ENCODE data around the gene TUSC7.

DNA sequence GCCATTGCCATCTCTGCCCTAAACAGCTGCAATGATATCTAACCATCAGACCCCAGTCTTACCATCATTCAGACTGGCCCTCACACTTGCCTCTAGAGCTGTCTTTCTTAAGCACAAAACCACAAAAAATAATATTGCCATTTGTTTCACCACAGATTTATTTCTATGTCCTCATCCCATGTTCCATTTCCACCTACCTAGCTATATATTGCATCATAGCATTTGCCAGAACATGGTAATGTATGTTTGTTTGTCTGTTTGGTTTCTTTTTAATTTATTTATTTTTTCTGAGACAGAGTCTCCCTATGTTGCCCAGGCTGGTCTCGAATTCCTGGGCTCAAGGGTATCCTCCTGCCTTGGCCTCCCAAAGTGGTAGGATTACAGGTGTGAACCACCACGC, 18.5 kb upstream of the TUSC7 start:
- TF ChIP-seq, protein P1, sequence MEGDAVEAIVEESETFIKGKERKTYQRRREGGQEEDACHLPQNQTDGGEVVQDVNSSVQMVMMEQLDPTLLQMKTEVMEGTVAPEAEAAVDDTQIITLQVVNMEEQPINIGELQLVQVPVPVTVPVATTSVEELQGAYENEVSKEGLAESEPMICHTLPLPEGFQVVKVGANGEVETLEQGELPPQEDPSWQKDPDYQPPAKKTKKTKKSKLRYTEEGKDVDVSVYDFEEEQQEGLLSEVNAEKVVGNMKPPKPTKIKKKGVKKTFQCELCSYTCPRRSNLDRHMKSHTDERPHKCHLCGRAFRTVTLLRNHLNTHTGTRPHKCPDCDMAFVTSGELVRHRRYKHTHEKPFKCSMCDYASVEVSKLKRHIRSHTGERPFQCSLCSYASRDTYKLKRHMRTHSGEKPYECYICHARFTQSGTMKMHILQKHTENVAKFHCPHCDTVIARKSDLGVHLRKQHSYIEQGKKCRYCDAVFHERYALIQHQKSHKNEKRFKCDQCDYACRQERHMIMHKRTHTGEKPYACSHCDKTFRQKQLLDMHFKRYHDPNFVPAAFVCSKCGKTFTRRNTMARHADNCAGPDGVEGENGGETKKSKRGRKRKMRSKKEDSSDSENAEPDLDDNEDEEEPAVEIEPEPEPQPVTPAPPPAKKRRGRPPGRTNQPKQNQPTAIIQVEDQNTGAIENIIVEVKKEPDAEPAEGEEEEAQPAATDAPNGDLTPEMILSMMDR (IDR thresholded peaks at IDR 0.05): no peak
- TF ChIP-seq EP300 (IDR thresholded peaks at IDR 0.05): no peak
- no peak for TF ChIP-seq POLR2A (IDR thresholded peaks at IDR 0.05)
- TF ChIP-seq POLR2AphosphoS5 (IDR thresholded peaks at IDR 0.05): no peak
